Stimulated activated CD4-positive, alpha-beta T cell treated with anti-CD3 and anti-CD28 coated beads, Interleukin-15, amount 100 ng/mL, for 24 hours (primary cell): Measurements from ENCODE around the gene BCL2L13.
"Not testable (repeated sequence)": the region's sequence is repeated elsewhere in the genome, so short reads cannot be mapped to it uniquely, and the experiment has no call there.

Experiments
- DNase-seq: peaks from one replicate; pipeline ENCODE4 v3.0.0-alpha.2; 2020

Gene BCL2L13

DNA sequence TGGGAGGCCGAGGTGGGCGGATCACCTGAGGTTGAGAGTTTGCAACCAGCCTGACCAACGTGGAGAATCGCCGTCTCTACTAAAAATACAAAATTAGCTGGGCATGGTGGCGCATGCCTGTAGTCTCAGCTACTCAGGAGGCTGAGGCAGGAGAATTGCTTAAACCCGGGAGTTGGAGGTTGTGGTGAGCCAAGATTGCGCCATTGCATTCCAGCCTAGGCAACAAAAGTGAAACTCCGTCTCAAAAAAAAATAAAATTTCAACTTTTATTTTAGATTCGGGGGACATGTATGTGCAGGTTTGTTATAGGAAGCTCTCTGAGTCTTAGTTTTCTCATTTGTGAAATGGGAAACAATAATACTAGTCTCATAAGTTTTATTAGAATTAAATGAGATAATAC, 58.6 kb downstream of the BCL2L13 start:
- not testable (repeated sequence) for DNase-seq

DNA sequence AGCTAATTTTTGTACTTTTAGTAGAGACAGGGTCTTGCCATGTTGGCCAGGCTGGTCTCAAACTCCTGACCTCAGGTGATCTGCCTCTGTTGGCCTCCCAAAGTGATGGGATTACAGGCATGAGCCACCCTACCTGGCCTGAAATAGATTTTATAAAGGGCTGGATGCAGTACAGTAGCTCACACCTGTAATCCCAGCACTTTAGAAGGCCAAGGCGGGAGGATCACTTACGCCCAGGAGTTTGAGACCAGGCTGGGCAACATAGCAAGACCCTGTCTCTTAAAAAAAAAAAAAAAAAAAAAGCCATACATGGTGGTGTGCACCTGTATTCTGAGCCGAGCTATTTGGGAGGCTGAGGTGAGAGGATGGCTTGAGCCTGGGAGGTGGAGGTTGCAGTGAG, 59.7 kb downstream of the BCL2L13 start:
- DNase-seq = not testable (repeated sequence)

DNA sequence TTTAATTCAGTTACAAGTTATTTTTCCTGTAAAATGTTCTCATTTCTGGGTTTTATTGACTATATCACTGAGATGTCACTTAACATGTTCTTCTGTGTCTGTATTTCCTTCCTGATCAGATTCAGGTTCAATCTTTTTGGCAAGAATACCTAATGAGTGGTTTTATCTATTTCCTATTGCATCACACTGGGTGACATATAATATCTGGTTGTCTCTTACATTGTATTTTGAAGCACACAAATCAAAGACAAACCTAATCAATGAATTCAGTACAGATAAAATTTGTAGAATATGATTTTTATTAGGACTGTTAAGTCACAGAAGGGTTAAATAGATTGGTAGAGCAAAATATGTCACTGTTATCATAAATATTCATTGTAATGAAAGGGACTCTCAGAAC, 60.4 kb downstream of the BCL2L13 start:
- no peak for DNase-seq

DNA sequence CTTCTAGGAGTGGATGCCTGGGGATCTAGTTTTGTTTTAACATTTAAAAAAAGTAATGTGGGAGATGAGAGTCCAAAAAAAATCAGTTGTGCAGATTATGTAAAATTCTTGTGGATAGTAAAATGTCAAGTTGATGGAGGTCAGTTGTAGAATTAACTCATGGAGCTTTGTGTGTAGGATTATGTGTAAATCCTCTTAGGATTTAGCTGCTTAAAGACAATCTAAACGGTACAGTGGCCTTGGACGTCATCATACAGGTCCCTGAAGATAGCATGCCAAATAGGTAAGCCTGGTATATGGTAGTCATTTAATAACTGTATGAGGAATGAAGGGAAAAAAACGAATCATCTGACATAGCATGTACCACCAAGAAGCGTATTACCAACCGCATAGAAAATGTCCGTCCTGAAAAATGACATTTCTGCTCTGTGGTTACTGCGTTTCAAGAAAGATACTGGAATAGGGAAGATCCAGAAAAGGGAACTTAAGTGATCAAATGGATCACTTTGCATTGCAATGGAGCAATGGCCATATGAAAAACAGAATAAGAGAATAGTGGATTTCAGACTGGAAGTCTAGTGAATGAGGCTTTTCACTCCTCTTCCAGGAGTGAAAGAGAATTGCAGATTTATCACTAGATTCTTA, 61.3 kb downstream of the BCL2L13 start:
- no peak for DNase-seq

DNA sequence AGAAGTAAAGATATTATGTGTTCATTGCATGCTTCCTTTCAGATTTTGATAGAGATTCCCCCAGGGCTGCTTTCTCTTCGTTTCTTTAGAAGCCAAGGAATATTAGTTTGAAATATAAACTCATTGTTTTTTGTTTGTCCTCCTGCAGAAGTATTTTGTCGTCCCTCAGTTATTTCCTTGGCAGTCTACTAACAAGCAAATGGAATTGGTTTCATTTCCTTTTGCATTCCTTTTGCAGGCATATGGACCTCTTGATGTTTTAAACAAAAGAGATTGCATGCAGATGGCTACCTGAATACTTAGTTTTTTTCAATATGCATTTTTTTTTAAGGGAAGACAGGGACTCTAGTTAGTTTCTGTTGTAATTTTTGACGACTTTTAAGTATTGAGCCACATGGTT, 62.2 kb downstream of the BCL2L13 start:
- DNase-seq = no peak

DNA sequence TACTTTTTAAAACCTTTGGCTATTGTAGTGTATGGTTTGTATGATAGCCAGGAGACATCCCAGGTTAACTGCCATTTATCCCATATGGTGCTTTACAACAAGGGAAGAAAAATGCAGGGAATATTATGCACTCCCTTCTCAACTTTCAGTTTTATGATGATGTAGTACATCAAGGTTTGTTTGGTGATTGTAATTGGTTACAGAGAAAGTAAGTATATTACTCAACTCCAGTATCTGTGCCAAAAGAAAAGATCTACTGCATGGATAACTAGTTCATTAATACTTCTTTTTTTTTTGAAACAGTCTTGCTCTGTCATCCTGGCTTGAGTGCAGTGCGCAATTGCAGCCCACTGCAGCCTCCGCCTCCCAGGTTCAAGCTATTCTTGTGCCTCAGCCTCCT, 65.3 kb downstream of the BCL2L13 start:
- DNase-seq = no peak

DNA sequence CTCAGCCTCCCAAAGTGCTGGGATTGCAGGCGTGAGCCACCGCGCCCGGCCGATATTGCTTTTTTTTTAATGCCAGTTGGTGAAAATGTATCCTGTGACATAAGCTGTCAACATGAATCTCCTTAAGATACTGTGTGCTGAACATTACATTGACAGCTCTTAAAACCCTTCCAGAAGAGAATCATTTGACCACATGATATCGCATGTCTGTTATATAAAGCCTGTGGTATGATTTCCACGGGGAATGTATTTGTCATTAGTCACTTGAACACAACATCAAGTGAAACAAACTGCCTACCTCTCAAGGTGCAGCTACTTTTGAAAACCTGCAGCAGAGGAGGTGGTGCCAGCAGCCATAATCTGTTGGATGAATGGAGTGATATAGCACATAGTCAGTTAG, 67.0 kb downstream of the BCL2L13 start:
- no peak for DNase-seq

DNA sequence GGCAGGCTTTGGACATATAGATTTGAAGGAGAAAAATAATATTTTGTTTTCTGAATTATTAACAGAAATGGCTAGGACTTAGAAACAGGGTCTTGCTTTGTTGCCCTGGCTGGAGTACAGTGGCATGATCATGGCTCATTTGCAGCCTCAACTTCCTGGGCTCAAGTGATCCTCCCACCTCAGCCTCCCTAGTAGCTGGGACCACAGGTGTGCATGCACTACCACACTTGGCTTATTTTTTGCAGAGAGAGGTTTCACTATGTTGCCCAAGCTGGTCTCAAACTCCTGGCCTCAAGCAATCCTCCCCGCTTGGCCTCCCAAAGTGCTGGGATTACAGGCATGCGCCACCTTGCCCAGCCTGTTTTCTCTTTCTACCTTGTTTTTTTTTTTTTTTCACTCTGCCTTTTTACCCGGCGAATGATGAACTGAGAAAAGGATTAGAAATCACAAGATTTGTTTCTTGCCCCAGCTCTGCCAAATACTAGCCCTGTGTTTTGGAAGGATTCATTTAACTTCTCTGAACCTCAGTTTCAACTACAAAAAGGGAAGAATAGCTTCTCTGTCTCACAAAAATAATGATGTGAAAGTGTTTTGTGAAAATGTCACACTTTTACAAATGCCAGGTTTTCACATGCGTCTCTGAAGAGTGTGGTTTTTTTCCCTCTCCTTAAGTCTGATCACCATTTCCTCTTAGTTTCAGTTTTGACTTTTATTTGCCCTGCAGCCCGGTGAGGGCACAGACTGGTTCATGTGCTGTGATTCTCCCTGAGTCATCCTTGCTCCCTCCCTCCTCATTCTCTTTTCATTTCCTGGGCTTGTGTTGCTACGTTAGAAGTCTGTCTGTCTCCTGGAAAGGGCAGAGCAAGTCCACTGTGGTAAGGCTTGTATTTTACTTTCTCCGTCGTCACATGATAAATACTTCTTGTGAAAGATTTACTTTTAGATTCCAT, 67.7 kb downstream of the BCL2L13 start:
- peak; percentile 64 for DNase-seq

DNA sequence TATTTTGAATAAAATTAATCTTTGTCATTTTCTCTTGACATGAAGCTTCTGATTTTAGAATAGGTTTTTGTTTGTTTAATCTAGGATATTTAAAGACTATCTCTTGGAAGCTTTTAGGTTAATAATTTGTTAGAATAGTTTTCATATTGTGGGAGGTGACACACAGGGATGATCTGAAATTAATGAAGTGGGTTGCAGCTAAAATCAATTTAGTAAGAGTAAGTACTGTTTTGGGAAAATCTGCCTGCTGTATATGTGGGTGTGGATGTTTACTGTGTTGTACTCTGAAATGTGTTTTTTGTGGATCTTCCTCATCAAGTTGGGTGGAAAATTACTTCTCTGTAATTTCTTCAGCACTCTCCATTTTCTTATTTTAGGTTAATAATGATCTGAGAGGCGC, 68.4 kb downstream of the BCL2L13 start:
- DNase-seq = no peak

DNA sequence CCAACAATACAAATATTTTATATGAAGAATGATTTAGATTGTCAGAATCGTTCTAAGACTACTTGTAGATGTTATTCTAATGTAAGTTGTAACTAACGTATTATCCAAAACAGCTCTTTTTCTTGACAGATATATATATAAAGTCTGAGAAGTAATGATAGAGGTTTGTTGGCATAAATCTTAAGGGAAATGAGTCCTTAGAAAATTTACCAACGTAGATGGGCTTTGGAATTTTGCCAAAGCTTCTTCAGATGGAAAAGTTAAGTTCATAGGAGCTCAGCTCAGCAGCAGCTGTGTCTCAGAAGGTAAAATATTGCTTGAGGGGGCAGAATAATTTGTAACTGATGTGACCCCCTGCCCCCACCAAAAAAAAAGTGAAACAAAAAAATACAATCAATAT, 69.0 kb downstream of the BCL2L13 start:
- no peak for DNase-seq

DNA sequence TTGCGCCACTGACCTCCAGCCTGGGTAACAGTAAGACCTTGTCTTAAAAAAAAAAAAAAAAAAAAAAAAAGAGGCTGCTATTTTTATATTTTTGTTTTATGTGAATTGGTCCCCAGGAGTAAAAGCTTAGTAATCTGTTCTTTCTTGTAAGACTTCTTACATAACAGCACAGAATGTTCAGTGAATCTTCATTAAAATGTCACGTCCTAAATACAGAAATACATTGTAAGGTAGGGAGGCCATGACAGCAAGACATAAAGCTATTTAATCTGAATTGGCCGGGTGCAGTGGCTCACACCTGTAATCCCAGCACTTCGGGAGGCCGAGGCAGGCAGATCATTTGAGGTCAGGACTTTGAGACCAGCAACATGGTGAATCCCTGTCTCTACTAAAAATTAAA, 71.5 kb downstream of the BCL2L13 start:
- DNase-seq = no peak

DNA sequence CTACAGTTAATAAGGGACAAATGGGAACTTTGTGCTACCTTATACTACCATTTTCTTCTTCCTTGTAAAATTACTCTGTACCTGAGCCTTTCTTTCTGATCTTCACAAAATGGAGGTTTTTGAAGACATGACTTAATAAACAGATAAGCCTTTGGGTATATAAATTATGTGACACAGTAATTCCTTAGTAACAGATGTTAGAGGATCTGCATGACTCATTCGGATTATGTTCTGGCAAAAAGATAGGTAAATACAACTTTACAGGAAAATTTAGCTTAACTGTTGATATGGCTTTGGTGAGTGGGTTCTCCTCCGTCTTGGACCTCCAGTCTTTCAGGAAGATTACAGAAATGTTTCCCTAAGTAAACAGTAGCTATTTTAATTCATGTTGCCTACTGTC, 73.9 kb downstream of the BCL2L13 start:
- no peak for DNase-seq

DNA sequence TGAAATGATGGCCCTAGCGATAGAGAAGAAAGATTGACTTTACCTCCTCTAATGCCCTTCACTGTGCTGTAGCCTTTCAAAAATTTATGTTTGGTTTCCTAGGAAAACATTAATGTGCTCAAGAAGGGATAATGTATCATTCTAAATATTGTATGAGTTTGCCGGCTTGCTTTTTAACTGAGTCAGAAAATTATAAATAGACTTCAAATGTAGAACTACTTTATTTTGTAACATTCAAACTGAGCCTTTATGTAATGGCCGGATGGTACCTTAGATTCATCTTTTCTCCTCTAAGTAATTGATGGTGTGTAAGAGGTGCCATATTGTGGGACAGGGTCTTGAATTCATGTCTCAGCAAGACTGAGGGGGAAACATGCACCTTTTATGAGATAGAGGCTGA, 78.0 kb downstream of the BCL2L13 start:
- DNase-seq = no peak

DNA sequence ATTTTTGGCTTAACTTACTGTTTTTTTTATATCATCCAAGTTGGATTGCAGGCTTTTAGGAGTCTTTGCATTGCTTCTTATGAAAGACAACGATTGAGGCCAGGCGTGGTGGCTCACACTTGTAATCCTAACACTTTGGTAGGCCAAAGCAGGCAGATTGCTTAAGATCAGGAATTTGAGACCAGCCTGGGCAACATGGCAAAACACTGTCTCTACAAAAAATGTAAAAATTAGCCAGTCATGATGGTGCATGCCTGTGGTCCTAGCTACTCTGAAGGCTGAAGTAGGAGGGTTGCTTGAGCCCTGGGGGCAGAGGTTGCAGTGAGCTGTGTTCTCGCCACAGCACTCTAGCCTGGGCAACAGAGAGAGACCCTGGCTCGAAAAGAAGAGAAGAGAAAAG, 79.2 kb downstream of the BCL2L13 start:
- DNase-seq = no peak

DNA sequence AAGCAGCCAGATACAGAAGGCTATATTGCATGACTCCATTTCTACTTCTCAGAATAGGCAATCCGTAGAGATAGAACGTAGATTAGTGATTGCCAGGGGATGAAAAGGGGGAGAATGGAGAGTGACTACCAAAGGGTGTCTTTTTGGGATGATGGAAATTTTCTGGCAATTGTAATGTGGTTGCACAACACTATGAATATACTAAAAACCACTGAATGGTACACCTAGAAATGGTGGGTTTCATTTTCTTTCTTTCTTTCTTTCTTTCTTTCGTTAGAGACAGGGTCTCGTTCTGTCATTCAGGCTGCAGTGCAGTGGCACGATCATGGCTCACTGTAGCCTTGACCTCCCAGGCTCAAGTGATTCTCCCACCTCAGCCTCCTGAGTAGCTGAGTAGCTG, 81.4 kb downstream of the BCL2L13 start:
- no peak for DNase-seq

DNA sequence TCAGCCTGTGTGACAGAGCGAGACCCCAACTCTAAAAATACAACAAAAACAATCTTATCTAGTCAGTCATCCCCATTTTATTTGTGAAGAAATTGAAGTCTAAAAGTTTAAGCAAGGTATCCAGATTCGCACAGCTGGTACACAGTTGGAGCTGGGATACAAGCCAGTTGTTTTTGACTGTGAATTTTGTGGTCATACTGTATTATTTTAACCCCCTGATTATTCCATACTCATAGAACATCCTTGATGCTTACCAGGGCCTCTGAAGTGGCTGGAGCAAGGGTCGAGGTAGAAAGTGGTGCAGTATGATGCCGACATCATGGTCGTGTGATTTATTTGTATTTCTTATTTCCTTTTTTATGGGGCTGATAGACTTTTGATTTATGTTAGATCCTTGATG, 85.7 kb downstream of the BCL2L13 start:
- DNase-seq = no peak

DNA sequence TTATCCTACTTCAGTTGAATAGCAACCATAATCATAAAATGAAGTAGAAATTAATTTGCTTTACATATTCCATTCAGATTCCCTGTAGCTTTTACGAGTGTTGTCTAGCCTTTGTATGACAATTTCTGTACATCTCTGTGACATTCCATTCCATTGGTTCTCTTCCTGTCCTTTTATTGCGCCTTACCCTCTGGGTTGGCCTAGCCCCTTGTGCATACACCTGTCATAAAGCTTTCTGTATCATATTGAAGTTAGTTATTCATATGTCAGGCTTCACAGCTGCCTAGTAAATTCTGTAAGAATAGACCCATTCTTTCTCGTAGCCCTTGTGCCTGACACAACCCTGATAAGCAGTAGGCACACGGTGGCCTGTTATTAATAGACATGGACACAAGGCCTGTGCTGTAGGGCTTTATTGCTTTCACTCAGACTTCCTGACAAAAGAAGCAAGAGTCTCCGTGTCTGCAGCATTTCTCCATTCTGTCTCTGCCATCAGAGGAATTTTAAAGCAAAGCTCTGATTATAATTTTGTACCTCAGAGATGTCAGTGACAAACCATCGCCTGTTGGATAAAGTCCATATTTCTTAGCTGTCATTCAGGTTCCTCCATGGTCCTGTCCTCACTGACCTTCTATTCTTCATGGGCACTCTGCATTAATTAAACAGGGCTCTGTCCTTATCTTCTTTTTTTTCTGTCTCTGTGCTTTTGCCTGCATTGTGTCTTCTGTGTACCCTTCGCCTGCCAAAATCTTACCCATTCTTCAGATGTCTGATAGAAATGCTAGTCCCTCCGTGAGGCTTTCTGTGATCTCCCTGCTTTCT, 86.3 kb downstream of the BCL2L13 start:
- DNase-seq = no peak

DNA sequence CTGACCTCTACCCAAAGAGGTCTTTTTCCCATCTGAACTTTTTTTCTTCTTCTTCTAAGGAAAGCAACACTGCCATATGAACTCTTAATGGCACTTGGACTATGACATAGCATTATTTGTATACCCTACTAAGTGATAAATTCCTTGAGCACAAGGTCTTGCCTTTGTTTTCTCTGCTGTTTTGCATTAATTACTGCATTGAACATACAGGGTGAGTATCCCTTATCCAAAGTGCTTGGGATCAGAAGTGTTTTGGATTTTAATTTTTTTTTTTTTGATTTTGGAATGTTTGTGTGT, 86.9 kb downstream of the BCL2L13 start:
- DNase-seq = no peak

DNA sequence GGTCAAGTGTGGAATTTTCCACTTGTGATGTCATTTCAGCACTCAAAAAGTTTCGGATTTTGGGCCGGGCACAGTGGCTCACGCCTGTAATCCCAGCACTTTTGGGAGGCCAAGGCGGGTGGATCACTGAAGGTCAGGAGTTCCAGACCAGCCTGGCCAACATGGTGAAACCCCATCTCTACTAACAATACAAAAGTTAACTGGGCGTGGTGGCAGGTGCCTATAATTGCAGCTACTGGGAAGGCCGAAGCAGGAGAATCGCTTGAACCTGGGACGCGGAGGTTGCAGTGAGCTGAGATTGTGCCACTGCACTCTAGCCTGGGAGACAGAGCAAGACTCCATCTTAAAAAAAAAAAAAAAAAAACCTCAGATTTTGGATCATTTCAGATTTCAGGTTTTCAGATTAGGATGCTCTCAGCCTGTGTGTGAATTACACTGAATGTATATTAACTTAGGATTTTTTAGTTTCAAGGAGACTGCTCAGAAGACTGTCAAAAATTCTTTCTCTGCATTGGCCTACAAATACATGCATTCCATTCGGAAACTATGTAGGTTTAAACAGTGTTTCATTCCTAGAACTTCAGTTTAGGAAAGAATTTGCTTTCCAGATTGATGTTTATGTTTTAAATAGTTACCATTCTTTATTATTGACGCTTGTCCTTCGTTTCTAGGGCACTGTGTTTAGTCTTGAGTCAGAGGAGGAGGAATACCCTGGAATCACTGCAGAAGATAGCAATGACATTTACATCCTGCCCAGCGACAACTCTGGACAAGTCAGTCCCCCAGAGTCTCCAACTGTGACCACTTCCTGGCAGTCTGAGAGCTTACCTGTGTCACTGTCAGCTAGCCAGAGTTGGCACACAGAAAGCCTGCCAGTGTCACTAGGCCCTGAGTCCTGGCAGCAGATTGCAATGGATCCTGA, 87.7 kb downstream of the BCL2L13 start:
- DNase-seq = no peak

DNA sequence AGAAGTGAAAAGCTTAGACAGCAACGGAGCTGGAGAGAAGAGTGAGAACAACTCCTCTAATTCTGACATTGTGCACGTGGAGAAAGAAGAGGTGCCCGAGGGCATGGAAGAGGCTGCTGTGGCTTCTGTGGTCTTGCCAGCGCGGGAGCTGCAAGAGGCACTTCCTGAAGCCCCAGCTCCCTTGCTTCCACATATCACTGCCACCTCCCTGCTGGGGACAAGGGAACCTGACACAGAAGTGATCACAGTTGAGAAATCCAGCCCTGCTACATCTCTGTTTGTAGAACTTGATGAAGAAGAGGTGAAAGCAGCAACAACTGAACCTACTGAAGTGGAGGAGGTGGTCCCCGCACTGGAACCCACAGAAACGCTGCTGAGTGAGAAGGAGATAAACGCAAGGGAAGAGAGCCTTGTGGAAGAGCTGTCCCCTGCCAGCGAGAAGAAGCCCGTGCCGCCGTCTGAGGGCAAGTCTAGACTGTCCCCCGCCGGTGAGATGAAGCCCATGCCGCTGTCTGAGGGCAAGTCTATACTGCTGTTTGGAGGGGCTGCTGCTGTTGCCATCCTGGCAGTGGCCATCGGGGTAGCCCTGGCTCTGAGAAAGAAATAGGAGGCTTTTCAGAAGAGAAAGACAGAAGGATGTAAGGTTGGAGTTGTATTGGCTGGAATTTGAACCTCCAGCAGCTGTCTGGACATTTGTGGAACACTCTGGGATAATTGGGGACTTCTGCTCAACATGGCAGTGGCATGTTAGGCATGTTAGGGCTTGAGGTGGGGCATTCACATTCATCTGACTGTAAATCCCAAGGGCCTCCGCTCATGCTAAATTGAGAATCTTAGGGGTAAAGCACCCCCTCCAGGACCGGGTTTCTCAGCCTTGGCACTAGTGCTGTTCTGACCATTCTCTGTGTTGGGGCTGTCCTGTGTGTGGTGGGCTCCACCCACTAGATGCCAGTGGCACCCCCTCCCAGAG, 88.7 kb downstream of the BCL2L13 start:
- DNase-seq = no peak

DNA sequence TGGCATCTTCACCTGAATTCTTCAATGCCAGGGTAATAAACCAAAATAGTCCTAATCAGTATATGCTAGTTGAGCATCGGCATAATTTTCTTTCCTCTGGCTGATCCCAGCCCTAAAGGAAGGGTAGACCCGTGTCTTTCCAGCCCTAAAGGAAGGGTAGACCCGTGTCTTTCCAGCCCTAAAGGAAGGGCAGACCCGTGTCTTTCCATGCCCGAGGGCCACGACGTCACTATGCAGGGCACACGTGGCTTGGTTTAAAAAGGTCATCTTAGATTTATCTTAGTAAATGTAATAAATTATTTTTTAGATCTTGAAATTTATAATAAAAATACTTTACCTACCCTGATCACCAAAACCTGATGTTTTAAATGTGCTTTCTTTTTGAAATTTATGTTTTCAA, 90.2 kb downstream of the BCL2L13 start:
- no peak for DNase-seq
